GM04503 (cell line): ENCODE data around the gene CDHR4.
"Not testable (repeated sequence)": the region's sequence is repeated elsewhere in the genome, so short reads cannot be mapped to it uniquely, and the experiment has no call there.

ENCODE experiments used
- DNase-seq: peaks from one replicate; pipeline ENCODE4 v3.0.0-alpha.2; 2012; ENCODE audit warnings: low read depth

CDHR4 gene

GRCh38 chr3:49799761-49800160 is at the start of gene CDHR4:
Gene CDHR4, minus strand, starts transcription at chr3:49799873. Its CDS starts 61 bp downstream, at chr3:49799812.
- peak; percentile 82 for DNase-seq

- DNase-seq, result no peak
Measured at GRCh38 chr3:49845694-49846093, 46.0 kb upstream of the CDHR4 start.

- DNase-seq, result no peak
Measured at GRCh38 chr3:49844464-49845183, 45.0 kb upstream of the CDHR4 start.

GRCh38 chr3:49842843-49843517 is 43.3 kb upstream of the CDHR4 start:
- no peak for DNase-seq

GRCh38 chr3:49841806-49842205 is 42.1 kb upstream of the CDHR4 start:
- no peak for DNase-seq

- DNase-seq, result no peak
Measured at GRCh38 chr3:49841126-49841696, 41.5 kb upstream of the CDHR4 start.

- DNase-seq, result no peak
Measured at GRCh38 chr3:49840388-49840787, 40.7 kb upstream of the CDHR4 start.

GRCh38 chr3:49839193-49839809 is 39.6 kb upstream of the CDHR4 start:
- DNase-seq, result no peak

- DNase-seq, result no peak
Measured at GRCh38 chr3:49831341-49831740, 31.7 kb upstream of the CDHR4 start.

GRCh38 chr3:49826016-49826415 is 26.3 kb upstream of the CDHR4 start:
- DNase-seq, result no peak

GRCh38 chr3:49823131-49823530 is 23.5 kb upstream of the CDHR4 start:
- not testable (repeated sequence) for DNase-seq

- DNase-seq, result no peak
Measured at GRCh38 chr3:49813497-49814174, 14.0 kb upstream of the CDHR4 start, which contains the start of gene UBA7. Gene UBA7, minus strand, starts transcription at chr3:49813953. Its CDS starts 166 bp downstream, at chr3:49813787.

- DNase-seq, result no peak
Measured at GRCh38 chr3:49812916-49813496, 13.3 kb upstream of the CDHR4 start.

- no peak for DNase-seq
Measured at GRCh38 chr3:49807431-49808114, 7.9 kb upstream of the CDHR4 start.

GRCh38 chr3:49806850-49807249 is 7.2 kb upstream of the CDHR4 start:
- no peak for DNase-seq

GRCh38 chr3:49805897-49806701 is 6.4 kb upstream of the CDHR4 start:
- DNase-seq, result no peak

- peak; percentile 84 for DNase-seq
Measured at GRCh38 chr3:49805367-49805782, 5.7 kb upstream of the CDHR4 start.

GRCh38 chr3:49804141-49805041 is 4.7 kb upstream of the CDHR4 start:
- DNase-seq, result no peak

- DNase-seq, result no peak
Measured at GRCh38 chr3:49803465-49804140, 3.9 kb upstream of the CDHR4 start.
